Measurements from ENCODE around the gene TRAF3IP1. TPM values are rescaled to one million over a fixed set of nuclear protein-coding genes. Genes with fewer than 3 reads are reported as not detected.
A peak's percentile ranks its signal among the peaks of the same experiment; 100 is the strongest.

The TRAF3IP1 gene
- total and polyA plus RNA-seq, 3 donors from 2014 or later, result 22.1 to 40.9 (median 38.0) TPM

DNA sequence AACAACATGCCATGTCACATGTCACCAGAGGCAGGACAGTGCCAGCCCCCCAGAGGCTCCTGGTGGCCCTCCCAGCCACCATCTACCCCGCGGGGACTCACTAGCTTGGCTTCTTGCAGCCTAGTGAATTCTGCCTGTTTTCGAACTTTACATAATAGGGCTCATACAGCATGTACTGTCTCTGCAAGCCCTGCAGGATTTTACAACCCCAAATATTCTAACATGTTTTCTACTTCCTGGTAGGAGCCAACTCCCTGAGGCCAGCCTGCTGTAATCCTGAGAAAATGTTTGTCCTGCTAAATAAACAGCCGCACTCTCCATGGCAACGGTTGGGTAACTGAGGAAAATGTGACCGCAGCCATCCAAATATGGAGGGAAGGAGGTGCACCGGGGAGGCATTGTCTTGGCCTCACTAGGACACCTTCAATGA lies 34.6 kb upstream of the TRAF3IP1 start:
- Histone ChIP-seq H3K36me3 (ENCODE audit: low read depth, missing control alignments) (no peaks in the 10 kb centered on the region), H3K27ac (peak overlapping the region; percentile 95 to 96), H3K9me3 (no peaks in the 10 kb centered on the region), H3K4me3 (no peak overlapping the region), H3K27me3 (no peaks in the 10 kb centered on the region), H3K4me1 (peaks cover 61% of the 10 kb centered on the region)
- 32 to 47% methylated on average over 7 of the region's 7 CpGs for WGBS, 2 donors
- peak; percentile 87 for DNase-seq
- TF ChIP-seq POLR2A (IDR thresholded peaks at IDR 0.05), result no peak
- TF ChIP-seq, protein P1, sequence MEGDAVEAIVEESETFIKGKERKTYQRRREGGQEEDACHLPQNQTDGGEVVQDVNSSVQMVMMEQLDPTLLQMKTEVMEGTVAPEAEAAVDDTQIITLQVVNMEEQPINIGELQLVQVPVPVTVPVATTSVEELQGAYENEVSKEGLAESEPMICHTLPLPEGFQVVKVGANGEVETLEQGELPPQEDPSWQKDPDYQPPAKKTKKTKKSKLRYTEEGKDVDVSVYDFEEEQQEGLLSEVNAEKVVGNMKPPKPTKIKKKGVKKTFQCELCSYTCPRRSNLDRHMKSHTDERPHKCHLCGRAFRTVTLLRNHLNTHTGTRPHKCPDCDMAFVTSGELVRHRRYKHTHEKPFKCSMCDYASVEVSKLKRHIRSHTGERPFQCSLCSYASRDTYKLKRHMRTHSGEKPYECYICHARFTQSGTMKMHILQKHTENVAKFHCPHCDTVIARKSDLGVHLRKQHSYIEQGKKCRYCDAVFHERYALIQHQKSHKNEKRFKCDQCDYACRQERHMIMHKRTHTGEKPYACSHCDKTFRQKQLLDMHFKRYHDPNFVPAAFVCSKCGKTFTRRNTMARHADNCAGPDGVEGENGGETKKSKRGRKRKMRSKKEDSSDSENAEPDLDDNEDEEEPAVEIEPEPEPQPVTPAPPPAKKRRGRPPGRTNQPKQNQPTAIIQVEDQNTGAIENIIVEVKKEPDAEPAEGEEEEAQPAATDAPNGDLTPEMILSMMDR (IDR thresholded peaks at IDR 0.05), result peak in 1 of 3 experiments; percentile 7
- intact Hi-C loops (cut with DNase I; ENCODE audit: low total_unique reads), result no loop called here

DNA sequence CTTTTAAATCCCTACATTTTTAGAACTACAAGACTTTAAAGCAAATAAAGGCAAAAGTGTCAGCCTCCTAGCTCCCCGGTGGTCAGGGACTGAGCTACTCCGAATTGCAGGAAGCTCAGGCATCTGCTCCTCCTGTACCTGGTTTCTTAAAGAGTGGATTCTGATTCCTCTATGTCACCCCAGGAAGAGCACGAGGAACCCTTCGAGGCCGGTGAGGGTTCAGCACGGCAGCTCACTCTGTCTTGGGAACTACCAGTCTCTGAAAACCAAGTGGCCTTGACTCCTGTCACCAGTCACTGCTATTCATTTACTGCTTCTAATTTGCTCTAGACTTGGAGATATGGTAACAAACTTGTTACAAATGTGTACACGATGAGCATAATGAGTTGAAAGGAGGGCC lies 34.2 kb upstream of the TRAF3IP1 start:
- TF ChIP-seq POLR2A (IDR thresholded peaks at IDR 0.05), result no peak
- TF ChIP-seq, protein P1 (IDR thresholded peaks at IDR 0.05), result no peak
- Histone ChIP-seq H3K27me3 (no peaks in the 10 kb centered on the region), H3K4me1 (peaks cover 61% of the 10 kb centered on the region), H3K27ac (peak overlapping the region; percentile 95 to 96), H3K36me3 (ENCODE audit: low read depth, missing control alignments) (no peaks in the 10 kb centered on the region), H3K9me3 (no peaks in the 10 kb centered on the region), H3K4me3 (no peak overlapping the region)
- DNase-seq, result peak; percentile 75
- WGBS, 2 donors, result 32 to 39% methylated on average over 7 of the region's 7 CpGs
- intact Hi-C loops (cut with DNase I; ENCODE audit: low total_unique reads), result no loop called here

DNA sequence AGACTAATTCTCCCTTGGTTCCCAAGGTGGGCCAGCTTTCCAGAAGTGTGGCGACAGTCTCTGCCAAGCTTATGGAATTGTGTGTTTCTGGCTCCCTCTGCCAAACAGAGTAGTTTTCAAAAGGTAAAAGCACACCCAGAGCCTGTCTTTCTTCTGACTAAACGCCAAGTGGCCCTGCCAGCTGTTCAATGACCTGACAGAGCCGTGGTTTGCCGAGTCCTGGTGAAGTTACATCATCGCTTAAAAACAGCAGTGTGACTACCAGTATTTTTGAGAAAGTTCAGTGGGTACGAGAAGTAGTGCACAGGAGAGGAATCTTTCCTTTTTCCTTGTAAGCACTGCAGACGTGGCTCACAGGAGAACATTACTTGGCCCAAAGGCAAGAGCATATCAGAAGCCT lies 33.8 kb upstream of the TRAF3IP1 start:
- Histone ChIP-seq H3K4me1 (peaks cover 61% of the 10 kb centered on the region), H3K27ac (peak overlapping the region; percentile 95 to 96), H3K9me3 (no peaks in the 10 kb centered on the region), H3K36me3 (ENCODE audit: low read depth, missing control alignments) (no peaks in the 10 kb centered on the region), H3K27me3 (no peaks in the 10 kb centered on the region), H3K4me3 (no peak overlapping the region)
- intact Hi-C loops (cut with DNase I; ENCODE audit: low total_unique reads), result no loop called here
- 27 to 54% methylated on average over 7 of the region's 7 CpGs for WGBS, 2 donors
- peak; percentile 69 for DNase-seq
- TF ChIP-seq POLR2A (IDR thresholded peaks at IDR 0.05), result no peak
- TF ChIP-seq, protein P1 (IDR thresholded peaks at IDR 0.05), result no peak

DNA sequence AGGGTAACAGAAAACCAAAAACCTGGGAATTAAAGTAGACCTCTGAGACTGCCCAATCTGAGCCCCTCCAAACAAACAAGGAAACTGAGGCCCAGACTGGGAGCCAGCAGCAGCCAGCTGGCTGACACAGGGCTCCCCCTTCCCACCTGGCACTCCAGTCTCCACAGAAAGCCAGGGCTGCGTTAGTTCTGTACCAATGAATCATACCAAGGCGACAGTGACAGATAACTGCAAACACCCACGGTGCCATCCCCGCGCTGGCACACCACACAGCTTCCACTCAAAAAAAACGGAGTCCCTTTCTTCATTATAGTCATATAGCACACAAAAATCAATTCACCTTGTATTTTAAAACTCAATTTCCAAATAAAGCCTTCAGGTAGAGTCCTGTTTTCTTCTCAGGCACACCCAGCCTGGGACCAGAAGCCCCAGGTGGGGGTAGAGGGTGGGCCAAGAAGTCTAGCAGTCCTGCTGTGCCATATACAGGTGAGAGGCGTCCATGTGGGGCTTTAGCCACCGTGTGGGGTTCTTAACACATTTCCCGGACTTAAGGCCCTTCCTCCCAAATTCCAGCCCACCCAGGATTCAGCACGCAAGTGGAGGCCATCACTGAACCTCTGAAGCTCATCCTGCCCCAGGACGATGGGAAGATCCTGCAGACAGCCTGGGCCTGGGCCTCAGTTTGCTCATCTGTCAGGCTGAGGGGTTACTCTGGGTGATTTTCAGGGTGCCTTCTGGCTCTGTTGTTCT lies 33.2 kb upstream of the TRAF3IP1 start:
- H3K27me3 ChIP-seq, result no peaks in the 10 kb centered on the region
- intact Hi-C loops (cut with DNase I; ENCODE audit: low total_unique reads), result no loop called here
- H3K4me1 ChIP-seq, result peaks cover 59% of the 10 kb centered on the region
- peak overlapping the region; percentile 87 to 91 for H3K4me3 ChIP-seq
- peak overlapping the region; percentile 95 to 96 for H3K27ac ChIP-seq
- H3K36me3 ChIP-seq (ENCODE audit: low read depth, missing control alignments), result no peaks in the 10 kb centered on the region
- H3K9me3 ChIP-seq, result no peaks in the 10 kb centered on the region
- TF ChIP-seq, protein P1 (IDR thresholded peaks at IDR 0.05), result no peak
- TF ChIP-seq POLR2A (IDR thresholded peaks at IDR 0.05), result no peak
- DNase-seq, result no peak
- 37 to 42% methylated on average over 11 of the region's 11 CpGs for WGBS, 2 donors

Measured in testis (tissue), 3 donors.